ENCODE data around the gene MBNL2. TPM values are rescaled to one million over a fixed set of nuclear protein-coding genes. Genes with fewer than 3 reads are reported as not detected.

MBNL2 gene
- total and polyA plus RNA-seq, 2 experiments from 2014 or later = 27.4 to 97.9 TPM

- Histone ChIP-seq H3K9me2 (replicated peaks; ENCODE audit: insufficient read depth) (no peaks in the 10 kb centered on the region), H3K4me3 (no peak overlapping the region), H3K27me3 (no peaks in the 10 kb centered on the region), H3K36me3 (replicated peaks; ENCODE audit: insufficient read depth, low read depth) (no peaks in the 10 kb centered on the region), H3K9me3 (ENCODE audit: low read depth) (no peaks in the 10 kb centered on the region), H3K4me1 (ENCODE audit: insufficient read depth) (no peaks in the 10 kb centered on the region), H3K79me2 (no peaks in the 10 kb centered on the region), H3K4me2 (no peak overlapping the region), H2AFZ (no peak overlapping the region), H3K27ac (no peak overlapping the region), H4K20me1 (ENCODE audit: insufficient read depth, poor library complexity, severe bottlenecking) (no peaks in the 10 kb centered on the region)
- no peak for DNase-seq (ENCODE audit: low spot score)
- TF ChIP-seq EZH2 (IDR thresholded peaks at IDR 0.05; ENCODE audit: borderline replicate concordance) = no peak
- no peak for TF ChIP-seq CTCF (IDR thresholded peaks at IDR 0.05; ENCODE audit: poor library complexity)
- no peak for TF ChIP-seq EZH2phosphoT487 (IDR thresholded peaks at IDR 0.05; ENCODE audit: low read depth, severe bottlenecking, unreplicated experiment)
- 97% methylated on average over 2 of the region's 2 CpGs for WGBS (ENCODE audit: low lambda C conversion rate, missing lambda C conversion rate)
These were observed 162.2 kb downstream of the MBNL2 start for GRCh38 chr13:97384371-97384770.

- Histone ChIP-seq H3K4me2 (no peak overlapping the region), H2AFZ (no peak overlapping the region), H3K9me3 (ENCODE audit: low read depth) (no peaks in the 10 kb centered on the region), H3K4me1 (ENCODE audit: insufficient read depth) (no peaks in the 10 kb centered on the region), H3K4me3 (no peak overlapping the region), H3K27ac (no peak overlapping the region), H3K9me2 (replicated peaks; ENCODE audit: insufficient read depth) (no peaks in the 10 kb centered on the region), H4K20me1 (ENCODE audit: insufficient read depth, poor library complexity, severe bottlenecking) (no peaks in the 10 kb centered on the region), H3K27me3 (no peaks in the 10 kb centered on the region), H3K36me3 (replicated peaks; ENCODE audit: insufficient read depth, low read depth) (no peaks in the 10 kb centered on the region), H3K79me2 (no peaks in the 10 kb centered on the region)
- TF ChIP-seq EZH2 (IDR thresholded peaks at IDR 0.05; ENCODE audit: borderline replicate concordance) = no peak
- TF ChIP-seq EZH2phosphoT487 (IDR thresholded peaks at IDR 0.05; ENCODE audit: low read depth, severe bottlenecking, unreplicated experiment) = no peak
- no peak for TF ChIP-seq CTCF (IDR thresholded peaks at IDR 0.05; ENCODE audit: poor library complexity)
- no peak for DNase-seq (ENCODE audit: low spot score)
These were observed 163.0 kb downstream of the MBNL2 start for GRCh38 chr13:97385146-97385545.

DNA sequence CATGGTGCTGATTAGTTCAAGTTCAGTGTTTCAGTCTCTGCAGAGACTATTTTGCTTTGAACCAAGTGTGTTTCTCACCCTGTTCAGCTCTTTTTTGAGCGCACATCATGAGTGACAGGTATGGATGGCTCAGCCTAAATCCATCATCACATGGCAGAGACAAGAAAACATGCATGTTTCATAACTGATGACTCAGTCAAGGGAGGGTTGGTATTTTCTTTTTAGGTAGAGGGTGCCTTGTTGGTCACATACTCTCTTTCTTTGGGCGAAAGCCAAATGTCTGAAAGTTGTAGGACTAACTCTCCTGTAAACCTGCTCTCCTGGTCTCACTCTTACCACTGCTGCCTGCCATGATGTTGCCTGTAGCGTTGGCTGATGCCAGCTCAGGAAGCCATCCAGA lies 163.7 kb downstream of the MBNL2 start:
- DNase-seq (ENCODE audit: low spot score) = no peak
- no peaks in the 10 kb centered on the region for H3K9me3 ChIP-seq (ENCODE audit: low read depth)
- no peaks in the 10 kb centered on the region for H3K9me2 ChIP-seq (replicated peaks; ENCODE audit: insufficient read depth)
- no peak overlapping the region for H3K4me2 ChIP-seq
- TF ChIP-seq CTCF (IDR thresholded peaks at IDR 0.05; ENCODE audit: poor library complexity) (no peak), EZH2 (IDR thresholded peaks at IDR 0.05; ENCODE audit: borderline replicate concordance) (no peak), EZH2phosphoT487 (IDR thresholded peaks at IDR 0.05; ENCODE audit: low read depth, severe bottlenecking, unreplicated experiment) (no peak)
- 100% methylated on average over 3 of the region's 3 CpGs for WGBS (ENCODE audit: low lambda C conversion rate, missing lambda C conversion rate)
- H3K4me3 ChIP-seq = no peak overlapping the region
- no peaks in the 10 kb centered on the region for H3K79me2 ChIP-seq
- no peak overlapping the region for H2AFZ ChIP-seq
- H3K27ac ChIP-seq = no peak overlapping the region
- H4K20me1 ChIP-seq (ENCODE audit: insufficient read depth, poor library complexity, severe bottlenecking) = no peaks in the 10 kb centered on the region
- no peaks in the 10 kb centered on the region for H3K27me3 ChIP-seq
- peaks cover 3% of the 10 kb centered on the region for H3K4me1 ChIP-seq (ENCODE audit: insufficient read depth)
- no peaks in the 10 kb centered on the region for H3K36me3 ChIP-seq (replicated peaks; ENCODE audit: insufficient read depth, low read depth)
